Measurements from ENCODE around the gene RPS21.

The RPS21 gene

DNA sequence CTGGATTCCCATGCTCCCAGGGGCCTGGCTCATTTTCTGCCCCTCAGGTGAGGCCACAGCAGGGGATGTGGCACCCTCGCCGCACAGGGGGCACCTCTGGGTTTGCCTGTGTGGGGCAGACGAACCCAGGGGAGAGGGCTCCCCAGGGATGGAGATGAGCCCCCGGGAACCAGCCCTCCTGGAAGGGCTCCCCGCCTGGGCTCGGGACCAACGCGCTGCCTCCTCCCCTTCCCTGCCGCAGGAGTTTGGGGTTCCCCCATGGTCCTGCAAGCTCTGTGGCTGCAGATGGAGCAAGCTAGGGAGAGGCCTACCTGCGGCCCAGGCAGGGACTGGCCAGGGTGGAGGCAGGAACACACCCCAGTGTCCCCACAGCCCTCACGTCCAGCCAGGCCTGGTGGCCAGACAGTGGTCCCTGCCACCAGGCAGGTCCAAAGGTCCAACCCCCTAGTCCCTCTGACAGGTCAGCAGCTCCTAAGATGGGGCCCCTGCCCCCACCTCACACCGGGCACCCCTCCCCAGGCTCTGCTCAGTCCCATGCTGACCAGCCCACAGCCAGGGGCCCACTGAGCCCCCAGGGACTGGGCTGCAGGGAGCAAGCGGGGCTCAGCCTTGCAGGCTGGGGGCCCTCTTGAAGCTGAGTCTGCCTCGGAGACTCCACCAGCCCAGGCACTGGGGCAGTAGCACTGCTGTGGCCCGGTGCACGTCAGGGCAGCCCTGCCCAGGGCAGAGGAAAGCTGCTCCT is 33.4 kb upstream of the RPS21 start:
- TF ChIP-seq, protein P1, sequence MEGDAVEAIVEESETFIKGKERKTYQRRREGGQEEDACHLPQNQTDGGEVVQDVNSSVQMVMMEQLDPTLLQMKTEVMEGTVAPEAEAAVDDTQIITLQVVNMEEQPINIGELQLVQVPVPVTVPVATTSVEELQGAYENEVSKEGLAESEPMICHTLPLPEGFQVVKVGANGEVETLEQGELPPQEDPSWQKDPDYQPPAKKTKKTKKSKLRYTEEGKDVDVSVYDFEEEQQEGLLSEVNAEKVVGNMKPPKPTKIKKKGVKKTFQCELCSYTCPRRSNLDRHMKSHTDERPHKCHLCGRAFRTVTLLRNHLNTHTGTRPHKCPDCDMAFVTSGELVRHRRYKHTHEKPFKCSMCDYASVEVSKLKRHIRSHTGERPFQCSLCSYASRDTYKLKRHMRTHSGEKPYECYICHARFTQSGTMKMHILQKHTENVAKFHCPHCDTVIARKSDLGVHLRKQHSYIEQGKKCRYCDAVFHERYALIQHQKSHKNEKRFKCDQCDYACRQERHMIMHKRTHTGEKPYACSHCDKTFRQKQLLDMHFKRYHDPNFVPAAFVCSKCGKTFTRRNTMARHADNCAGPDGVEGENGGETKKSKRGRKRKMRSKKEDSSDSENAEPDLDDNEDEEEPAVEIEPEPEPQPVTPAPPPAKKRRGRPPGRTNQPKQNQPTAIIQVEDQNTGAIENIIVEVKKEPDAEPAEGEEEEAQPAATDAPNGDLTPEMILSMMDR (IDR thresholded peaks at IDR 0.05; ENCODE audit: low read depth, low read length, missing control alignments) = no peak

DNA sequence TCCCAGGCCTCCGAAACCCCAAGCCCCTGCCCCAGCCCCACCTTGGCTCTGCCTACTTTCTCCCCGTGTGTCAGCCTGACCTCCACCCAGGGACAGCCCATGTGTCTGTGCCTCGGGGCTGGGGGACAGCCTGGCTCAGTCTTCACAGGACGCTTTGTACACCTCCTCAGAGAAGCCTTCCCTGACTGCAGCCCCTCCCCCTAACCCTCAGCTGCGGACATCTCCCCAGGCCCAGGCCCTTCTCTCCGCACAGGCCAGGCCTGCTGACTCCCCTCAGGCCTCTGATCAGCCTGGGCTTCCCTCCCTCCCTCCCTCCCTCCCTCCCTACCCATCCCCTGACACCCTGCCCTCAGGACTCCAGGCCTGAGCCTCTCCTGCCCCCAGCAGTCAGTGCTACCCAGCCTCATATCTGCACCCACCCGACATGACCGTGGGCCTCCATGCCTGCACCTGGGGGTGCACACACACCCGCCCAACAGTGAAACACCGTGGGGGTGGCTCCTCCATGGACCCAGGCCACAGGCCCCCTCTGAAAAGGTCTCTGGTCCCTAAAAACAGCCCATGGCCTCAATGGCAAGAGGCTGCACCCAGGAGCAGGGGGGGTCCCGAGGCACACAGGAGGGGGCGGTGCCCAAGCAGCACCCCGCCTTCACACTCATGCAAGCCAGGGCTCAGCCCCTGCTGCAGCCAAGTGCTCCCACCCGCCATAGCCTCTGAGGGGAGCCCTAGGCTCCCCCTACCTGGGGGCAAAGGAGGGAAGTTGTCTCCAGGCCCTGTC is 32.7 kb upstream of the RPS21 start:
- TF ChIP-seq, protein P1 (IDR thresholded peaks at IDR 0.05; ENCODE audit: low read depth, low read length, missing control alignments) = no peak
- no peak for DNase-seq (ENCODE audit: low read depth)
- H3K4me3 ChIP-seq (ENCODE audit: low read depth, low read length) = no peak overlapping the region

More for the DNA sequence above, 33.4 kb upstream of the RPS21 start:
- DNase-seq (ENCODE audit: low read depth) = no peak
- H3K4me3 ChIP-seq (ENCODE audit: low read depth, low read length) = no peak overlapping the region

DNA sequence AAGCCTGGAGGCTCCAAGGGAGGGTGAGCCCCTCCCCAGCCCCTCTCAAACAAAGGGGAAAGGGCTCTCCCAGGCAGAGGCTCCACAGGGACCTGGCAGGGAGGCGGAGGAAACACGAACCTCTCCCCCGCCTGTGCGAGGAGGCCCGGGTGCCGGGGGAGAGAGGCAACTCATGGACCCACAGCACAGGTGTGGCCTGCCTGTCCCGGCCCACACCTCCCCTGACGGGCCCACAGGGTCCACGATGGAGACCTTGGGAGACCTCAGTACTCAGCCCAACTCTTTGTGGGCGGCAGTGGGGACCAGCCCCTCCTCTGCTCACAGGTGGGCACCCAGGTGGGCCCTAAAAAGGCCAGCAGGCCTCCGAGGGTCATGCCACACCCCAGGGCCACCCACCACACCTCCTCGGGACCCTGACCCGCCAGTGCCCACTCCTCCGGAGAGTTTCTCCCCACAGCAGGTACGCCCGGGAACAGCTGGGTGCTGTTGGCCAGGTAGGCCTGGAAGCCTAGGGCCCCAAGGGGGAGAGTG is 32.0 kb upstream of the RPS21 start:
- no peak overlapping the region for H3K4me3 ChIP-seq (ENCODE audit: low read depth, low read length)
- no peak for DNase-seq (ENCODE audit: low read depth)
- TF ChIP-seq, protein P1 (IDR thresholded peaks at IDR 0.05; ENCODE audit: low read depth, low read length, missing control alignments) = no peak

DNA sequence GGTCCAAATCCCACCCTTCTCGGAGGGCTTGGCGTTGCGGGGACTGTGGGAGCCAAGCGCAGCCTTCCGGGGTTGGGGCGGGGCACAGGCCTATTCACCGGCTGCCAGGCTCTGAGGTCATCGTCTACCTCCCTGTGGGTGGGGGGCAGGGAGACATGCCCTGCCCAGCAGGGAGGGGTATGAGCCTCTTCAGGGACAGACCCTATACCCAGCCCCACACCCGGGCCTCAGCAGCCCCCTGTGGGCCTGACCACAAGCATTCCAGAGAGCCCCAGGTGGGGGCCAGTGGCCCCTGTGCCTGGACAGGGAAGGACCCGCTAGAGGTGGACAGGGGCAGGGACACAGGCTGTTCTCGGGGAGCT is 31.4 kb upstream of the RPS21 start:
- TF ChIP-seq, protein P1 (IDR thresholded peaks at IDR 0.05; ENCODE audit: low read depth, low read length, missing control alignments) = no peak
- H3K4me3 ChIP-seq (ENCODE audit: low read depth, low read length) = no peak overlapping the region
- no peak for DNase-seq (ENCODE audit: low read depth)

DNA sequence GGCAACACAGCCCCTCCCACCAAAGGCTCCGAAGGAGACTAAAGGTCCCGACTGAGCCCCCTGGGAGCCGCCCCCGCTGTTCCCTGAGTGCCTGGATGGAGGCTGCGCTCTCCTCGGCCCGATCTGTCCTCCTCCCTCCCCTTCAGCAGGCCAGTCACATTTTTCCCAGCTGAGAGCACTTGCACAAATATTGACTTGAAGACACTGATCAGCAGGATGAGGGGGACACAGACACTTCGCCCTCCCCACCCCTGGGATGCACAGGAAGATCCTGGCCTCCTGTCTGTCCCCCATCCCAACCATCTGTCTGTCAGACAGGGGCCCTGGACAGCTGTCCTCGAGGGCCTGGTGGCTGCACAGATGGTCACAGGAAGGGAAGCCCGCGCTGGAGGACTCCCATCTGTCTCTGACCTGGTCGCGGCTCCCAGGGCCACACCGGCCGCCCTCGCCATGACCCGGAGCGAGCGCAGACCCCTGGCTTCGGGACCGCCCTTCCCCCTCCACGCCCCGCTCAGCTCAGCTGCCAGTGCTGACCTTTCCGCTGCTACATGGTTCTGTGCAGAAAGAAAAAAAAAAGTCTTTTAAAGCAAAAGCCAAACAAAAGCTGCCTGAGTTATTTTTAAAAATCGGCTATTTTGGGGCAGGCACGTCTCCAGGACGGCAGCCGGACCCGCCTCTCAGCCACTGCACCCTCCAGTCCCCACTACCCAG is 30.9 kb upstream of the RPS21 start:
- H3K4me3 ChIP-seq (ENCODE audit: low read depth, low read length) = no peak overlapping the region
- TF ChIP-seq, protein P1 (IDR thresholded peaks at IDR 0.05; ENCODE audit: low read depth, low read length, missing control alignments) = no peak
- no peak for DNase-seq (ENCODE audit: low read depth)

DNA sequence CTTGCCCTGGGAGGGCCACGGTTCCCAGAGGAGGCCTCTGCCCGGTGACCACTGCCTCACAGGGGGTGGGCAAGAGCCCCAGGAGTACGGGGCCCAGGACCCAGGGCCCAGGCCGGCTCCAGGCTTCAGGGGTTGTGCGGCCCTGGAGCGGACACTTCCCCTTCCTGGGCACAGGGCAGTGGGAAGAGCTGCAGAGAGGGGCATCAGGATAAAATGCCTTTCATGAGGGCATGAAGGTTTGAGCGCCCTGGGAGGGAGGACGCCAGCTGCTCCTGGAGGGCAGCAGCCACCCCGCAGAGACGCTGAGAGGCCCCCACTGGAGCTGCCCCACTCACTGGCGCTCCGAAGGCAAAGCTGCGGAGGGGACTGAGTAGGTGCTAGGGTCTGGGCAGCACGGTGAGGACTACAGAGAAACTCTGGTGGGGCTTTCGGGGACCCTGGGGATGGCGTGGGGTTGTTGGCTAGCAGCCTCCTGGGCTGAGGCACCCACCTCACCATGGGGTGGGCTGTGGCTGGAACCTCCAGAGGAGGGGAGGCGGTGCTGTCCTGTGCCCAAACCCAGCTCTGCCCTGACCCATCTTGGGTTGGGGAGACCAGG is 30.2 kb upstream of the RPS21 start:
- no peak overlapping the region for H3K4me3 ChIP-seq (ENCODE audit: low read depth, low read length)
- DNase-seq (ENCODE audit: low read depth) = no peak
- TF ChIP-seq, protein P1 (IDR thresholded peaks at IDR 0.05; ENCODE audit: low read depth, low read length, missing control alignments) = no peak

All from GM12864 (cell line).